Thoracic aorta endothelial cell (primary cell): ENCODE results near the gene DBH. TPM values are rescaled to one million over a fixed set of nuclear protein-coding genes. Genes with fewer than 3 reads are reported as not detected.

Experiments used
- total RNA-seq: library from RNA; depleted of rRNA; stranded (reverse); fragments of >200 nt; gene quantifications from 2 replicates; pipeline ENCODE4 v1.2.3, GENCODE V29; 2012

DBH gene
- total RNA-seq, result not detected in 2 replicates

GRCh38 chr9:133635533-133636531 is at the start of gene DBH:
DBH (plus strand) TSS chr9:133636363; CDS start chr9:133636372, 9 bp downstream.

GRCh38 chr9:133609311-133610098 is 26.7 kb upstream of the DBH start, which contains the start of gene FAM163B:
FAM163B (minus strand) TSS chr9:133609389; CDS start chr9:133580223, 29,166 bp downstream.

Other genes with a start within 250 kb of the DBH start
- 18.9 and 24.6 TPM in 2 replicates for gene REXO4, start 218.4 kb upstream of the DBH start, total RNA-seq
- gene ADAMTS13, start 214.0 kb upstream of the DBH start, total RNA-seq, result 0.53 and 0.57 TPM in 2 replicates
- gene CACFD1, start 176.4 kb upstream of the DBH start, total RNA-seq, result 3.0 and 4.9 TPM in 2 replicates
- 19.0 and 33.8 TPM in 2 replicates for gene SLC2A6, start 157.3 kb upstream of the DBH start, total RNA-seq
- not detected in 2 replicates for gene MYMK, start 111.4 kb upstream of the DBH start, total RNA-seq
- gene ADAMTSL2, start 101.7 kb upstream of the DBH start, total RNA-seq, result not detected in 2 replicates
- not detected in 2 replicates for gene FAM163B, start 27.0 kb upstream of the DBH start, total RNA-seq
- gene SARDH, start 102.0 kb downstream of the DBH start, total RNA-seq, result 0.40 and 0.50 TPM in 2 replicates